Endothelial cell of umbilical vein (primary cell): ENCODE results near the gene PRKCQ. TPM values are rescaled to one million over a fixed set of nuclear protein-coding genes. Genes with fewer than 3 reads are reported as not detected.

Experiments used
- BruUV-seq: library from RNA; stranded (reverse); fragments of 400-500 nt; replicated peaks from 2 replicates; lab custom pipeline; 2021; lab: Mats Ljungman, UMichigan
- CTCF ChIA-PET: fragments of 300-600, 350-600 bp; sonication (Branson Sonifier 250); formaldehyde crosslinking; loops from one replicate; lab custom pipeline; 2021; ENCODE audit warnings: antibody characterized with exemption, inconsistent platforms; lab: Charles Lee
- POLR2A ChIA-PET: fragments of 300-600, 350-600 bp; sonication (Branson Sonifier 250); formaldehyde crosslinking; loops from one replicate; lab custom pipeline; 2021; ENCODE audit warnings: antibody characterized with exemption, inconsistent platforms; lab: Charles Lee
- DNase-seq: peaks from one replicate; pipeline ENCODE4 v3.0.0-alpha.2; 2011; ENCODE audit warnings: low read depth, low spot score
- FAIRE-seq: peaks from 2 replicates; lab custom pipeline; 2011; peaks lifted over from hg19 to GRCh38; lab: Jason Lieb, UNC
- H2AFZ ChIP-seq: 2 replicates; pipeline ENCODE4 v1.6.0; 2012; ENCODE audit warnings: low read depth, low read length, control low read depth, inconsistent platforms
- H3K27ac ChIP-seq: 2 replicates; pipeline ENCODE4 v1.5.1; 2011; ENCODE audit warnings: low read depth, mild to moderate bottlenecking, control low read depth, low read length, moderate library complexity; ENCODE audit not compliant: insufficient read depth
- H3K27me3 ChIP-seq, 2 experiments: 2 replicates each; pipeline versions ENCODE4 v1.6.0 to v1.6.1; 2011; ENCODE audit warnings: low read length in 2 of 2, mixed read lengths in 1 of 2; ENCODE audit not compliant: control insufficient read depth in 2 of 2, insufficient read depth in 2 of 2
- H3K36me3 ChIP-seq, 2 experiments: 2 replicates in 1 of 2; 3 replicates in 1 of 2; pipeline ENCODE4 v1.5.1; 2011; ENCODE audit warnings: low read length in 2 of 2, mild to moderate bottlenecking in 1 of 2, moderate library complexity in 1 of 2; ENCODE audit not compliant: control insufficient read depth in 2 of 2, insufficient read depth in 2 of 2; ENCODE audit errors: extremely low read depth in 1 of 2
- H3K4me1 ChIP-seq: 3 replicates; pipeline ENCODE4 v1.5.1; 2011; ENCODE audit warnings: mild to moderate bottlenecking, low read length; ENCODE audit not compliant: control insufficient read depth, insufficient read depth; ENCODE audit errors: extremely low read depth
- H3K4me2 ChIP-seq: 2 replicates; pipeline ENCODE4 v1.6.1; 2011; ENCODE audit warnings: low read length, control low read depth, mixed read lengths; ENCODE audit not compliant: insufficient read depth
- H3K4me3 ChIP-seq, 3 experiments: fragments of 200-600 bp in 1 of 3; sonication (generic), shearing (Covaris generic) in 1 of 3; replicated peaks in 1 of 3; 2 replicates each; pipeline ENCODE4 v1.5.1; 2011 to 2016; ENCODE audit warnings: control low read depth in 3 of 3, low read length in 3 of 3, mild to moderate bottlenecking in 2 of 3, inconsistent platforms in 1 of 3, low read depth in 1 of 3, moderate library complexity in 1 of 3; ENCODE audit not compliant: insufficient read depth in 1 of 3
- H3K79me2 ChIP-seq: 2 replicates; pipeline ENCODE4 v1.6.0; 2012; ENCODE audit warnings: low read length, inconsistent platforms; ENCODE audit not compliant: control insufficient read depth, insufficient read depth
- H3K9ac ChIP-seq: replicated peaks from 2 replicates; pipeline ENCODE3; 2011; ENCODE audit warnings: low read length, control low read depth; ENCODE audit not compliant: insufficient read depth; ENCODE audit errors: extremely low read depth
- H3K9me1 ChIP-seq: replicated peaks from 3 replicates; pipeline ENCODE4 v1.6.0; 2011; ENCODE audit warnings: mild to moderate bottlenecking, low read length; ENCODE audit not compliant: control insufficient read depth, insufficient read depth; ENCODE audit errors: extremely low read depth
- H3K9me3 ChIP-seq: replicated peaks from 2 replicates; pipeline ENCODE4 v1.5.1; 2012; ENCODE audit warnings: low read length, inconsistent platforms; ENCODE audit not compliant: control insufficient read depth, insufficient read depth
- H4K20me1 ChIP-seq: replicated peaks from 2 replicates; pipeline ENCODE3; 2011; ENCODE audit warnings: mild to moderate bottlenecking, low read length; ENCODE audit not compliant: control insufficient read depth, insufficient read depth; ENCODE audit errors: extremely low read depth
- FOS ChIP-seq: IDR thresholded peaks from 2 replicates; pipeline ENCODE4 v1.6.1; 2011; ENCODE audit warnings: mild to moderate bottlenecking, low read length, moderate library complexity, borderline replicate concordance; ENCODE audit not compliant: insufficient read depth
- GATA2 ChIP-seq: IDR thresholded peaks from 2 replicates; pipeline ENCODE4 v1.7.0; 2011; ENCODE audit warnings: low read depth, mild to moderate bottlenecking, moderate library complexity, mixed read lengths, low read length; ENCODE audit not compliant: insufficient read length, insufficient read depth
- JUN ChIP-seq: IDR thresholded peaks from 2 replicates; pipeline ENCODE4 v1.6.1; 2011; ENCODE audit warnings: borderline replicate concordance, low read depth; ENCODE audit not compliant: insufficient read length, insufficient read depth
- MYC ChIP-seq: IDR thresholded peaks from one replicate; pipeline ENCODE4 v1.6.1; 2011; ENCODE audit warnings: mild to moderate bottlenecking, low read depth, low read length
- POLR2A ChIP-seq: IDR thresholded peaks from 2 replicates; pipeline ENCODE4 v1.6.1; 2012; ENCODE audit warnings: low read depth, mild to moderate bottlenecking, control low read depth, low read length
- POLR2AphosphoS5 ChIP-seq: IDR thresholded peaks from 2 replicates; pipeline ENCODE4 v1.6.1; 2012; ENCODE audit warnings: low read depth, mild to moderate bottlenecking, control low read depth, low read length, moderate library complexity; ENCODE audit not compliant: insufficient read depth
- dilution Hi-C: fragments of 300-500 bp; cut with MboI; formaldehyde crosslinking; loops from one replicate; pipeline ENCODE4 v1.15.0; 2019; ENCODE audit warnings: low sequenced_read_pairs; ENCODE audit not compliant: extremely low pct_ligation_motif_present
- intact Hi-C: fragments of 100-400 bp; cut with micrococcal nuclease; formaldehyde crosslinking; loops from one replicate; pipeline ENCODE4 v1.10.0; 2022
- polyA plus RNA-seq, 4 experiments: library from polyadenylated mRNA; depleted of rRNA in 3 of 4; stranded (reverse) in 3 of 4; unstranded in 1 of 4; fragments of >200 nt; gene quantifications; 2 replicates each; pipeline versions ENCODE4 v1.2.1 to v1.2.3, GENCODE V29; 2011 to 2012; ENCODE audit warnings: missing spikeins in 1 of 4
- total RNA-seq: library from RNA; stranded (reverse); gene quantifications from 2 replicates; pipeline ENCODE4 v1.2.3, GENCODE V29; 2021
- TF ChIP-seq, protein P1 (sequence below): IDR thresholded peaks from 2 replicates; pipeline ENCODE4 v1.6.1; 2011; ENCODE audit not compliant: insufficient read depth, insufficient read length

PRKCQ gene
- total and polyA plus RNA-seq, 2 donors (not counting 3 experiments of a cell fraction or from before 2014, with no cell fraction given) = 0.32 to 0.55 TPM

DNA sequence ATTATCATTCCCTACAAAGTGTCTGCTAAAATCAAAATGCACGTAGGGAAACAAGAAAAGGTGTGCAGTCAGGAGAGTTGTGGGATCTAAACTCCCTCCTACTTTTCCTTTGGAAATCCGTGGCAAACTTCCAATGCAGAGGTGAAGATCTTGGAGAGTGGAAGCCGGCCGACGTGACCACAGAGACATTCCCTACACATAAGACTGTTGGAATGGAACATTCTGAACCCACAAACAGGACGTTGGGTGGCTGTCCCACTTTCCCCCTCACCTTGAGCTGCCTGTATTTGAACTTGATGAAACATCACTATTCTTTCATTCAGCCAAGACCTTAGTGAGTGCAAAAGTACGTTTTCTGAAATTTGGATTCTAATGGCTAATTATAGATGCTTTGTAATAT is 65.9 kb downstream of the PRKCQ start:
- Histone ChIP-seq H3K36me3 (no peaks in the 10 kb centered on the region), H3K27ac (no peak overlapping the region), H2AFZ (no peak overlapping the region), H3K27me3 (no peaks in the 10 kb centered on the region), H3K4me1 (no peaks in the 10 kb centered on the region), H3K4me2 (no peak overlapping the region), H4K20me1 (no peaks in the 10 kb centered on the region), H3K79me2 (no peaks in the 10 kb centered on the region), H3K4me3 (no peak overlapping the region), H3K9ac (no peak overlapping the region), H3K9me1 (no peaks in the 10 kb centered on the region), H3K9me3 (no peaks in the 10 kb centered on the region)
- no peak for FAIRE-seq
- BruUV-seq = no TSS peak
- intact Hi-C loops = no loop called here
- TF ChIP-seq GATA2 (no peak), POLR2A (no peak), JUN (no peak), FOS (no peak)
- TF ChIP-seq, protein P1, sequence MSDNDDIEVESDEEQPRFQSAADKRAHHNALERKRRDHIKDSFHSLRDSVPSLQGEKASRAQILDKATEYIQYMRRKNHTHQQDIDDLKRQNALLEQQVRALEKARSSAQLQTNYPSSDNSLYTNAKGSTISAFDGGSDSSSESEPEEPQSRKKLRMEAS = no peak
- ChIA-PET POLR2A (no interaction called here), CTCF (no interaction called here)
- DNase-seq = no peak
- dilution Hi-C loops = no loop called here

GRCh38 chr10:6513476-6513875 is 66.6 kb downstream of the PRKCQ start:
- H3K4me3 ChIP-seq = no peak overlapping the region
- intact Hi-C loops = no loop called here
- no peaks in the 10 kb centered on the region for H3K4me1 ChIP-seq
- no peaks in the 10 kb centered on the region for H3K9me1 ChIP-seq
- BruUV-seq = no TSS peak
- no peak overlapping the region for H3K4me2 ChIP-seq
- H2AFZ ChIP-seq = no peak overlapping the region
- DNase-seq = no peak
- H3K27ac ChIP-seq = no peak overlapping the region
- H3K36me3 ChIP-seq = no peaks in the 10 kb centered on the region
- CTCF ChIA-PET = no interaction called here
- dilution Hi-C loops = no loop called here
- FAIRE-seq = no peak
- no peaks in the 10 kb centered on the region for H4K20me1 ChIP-seq
- no peaks in the 10 kb centered on the region for H3K9me3 ChIP-seq
- H3K9ac ChIP-seq = no peak overlapping the region
- POLR2A ChIA-PET = no interaction called here
- TF ChIP-seq MYC (no peak), POLR2AphosphoS5 (no peak), POLR2A (no peak), FOS (no peak)
- H3K79me2 ChIP-seq = no peaks in the 10 kb centered on the region
- no peaks in the 10 kb centered on the region for H3K27me3 ChIP-seq
